Epidermal melanocyte (primary cell): ENCODE data around the gene TMLHE.
"Not testable (repeated sequence)": the region's sequence is repeated elsewhere in the genome, so short reads cannot be mapped to it uniquely, and the experiment has no call there.

ENCODE experiments used
- DNase-seq: peaks from one replicate; pipeline ENCODE4 v3.0.0; 2011; ENCODE audit warnings: low spot score; ENCODE audit not compliant: insufficient read length

Gene TMLHE

GRCh38 chrX:155505296-155505695 is 107.5 kb downstream of the TMLHE start:
- DNase-seq = no peak

GRCh38 chrX:155495134-155495533 is 117.6 kb downstream of the TMLHE start:
- DNase-seq = not testable (repeated sequence)

GRCh38 chrX:155491421-155491820 is 121.3 kb downstream of the TMLHE start:
- DNase-seq = not testable (repeated sequence)

GRCh38 chrX:155477136-155477535 is 135.6 kb downstream of the TMLHE start:
- not testable (repeated sequence) for DNase-seq

- DNase-seq = not testable (repeated sequence)
Measured at GRCh38 chrX:155466269-155466938, 146.3 kb downstream of the TMLHE start.

- not testable (repeated sequence) for DNase-seq
Measured at GRCh38 chrX:155460501-155460900, 152.3 kb downstream of the TMLHE start.

- DNase-seq = not testable (repeated sequence)
Measured at GRCh38 chrX:155458471-155458870, 154.3 kb downstream of the TMLHE start, which contains the start of gene F8A3. Gene F8A3 (minus strand): TSS chrX:155458620. CDS start chrX:155458600, 20 bp downstream.

GRCh38 chrX:155457761-155458447 is 154.8 kb downstream of the TMLHE start:
- DNase-seq = not testable (repeated sequence)

- DNase-seq = no peak
Measured at GRCh38 chrX:155441097-155441496, 171.7 kb downstream of the TMLHE start.
